Retinal pigment epithelial cell (primary cell): ENCODE measurements around the gene TSPEAR.

Experiments used
- DNase-seq: peaks from one replicate; pipeline ENCODE4 v3.0.0-alpha.2; 2010; ENCODE audit warnings: low read depth
- H3K4me3 ChIP-seq: 2 replicates; pipeline ENCODE4 v1.5.1; 2011; ENCODE audit warnings: mild to moderate bottlenecking, low read length, control low read depth, moderate library complexity
- TF ChIP-seq, protein P1 (sequence below): conservative IDR thresholded peaks from 2 replicates; pipeline ENCODE4 v1.5.1; 2011; ENCODE audit warnings: low read depth, low read length, control low read depth, inconsistent platforms

Gene TSPEAR

GRCh38 chr21:44535963-44536362, 175.4 kb downstream of the TSPEAR start:
- no peak overlapping the region for H3K4me3 ChIP-seq
- TF ChIP-seq, protein P1, sequence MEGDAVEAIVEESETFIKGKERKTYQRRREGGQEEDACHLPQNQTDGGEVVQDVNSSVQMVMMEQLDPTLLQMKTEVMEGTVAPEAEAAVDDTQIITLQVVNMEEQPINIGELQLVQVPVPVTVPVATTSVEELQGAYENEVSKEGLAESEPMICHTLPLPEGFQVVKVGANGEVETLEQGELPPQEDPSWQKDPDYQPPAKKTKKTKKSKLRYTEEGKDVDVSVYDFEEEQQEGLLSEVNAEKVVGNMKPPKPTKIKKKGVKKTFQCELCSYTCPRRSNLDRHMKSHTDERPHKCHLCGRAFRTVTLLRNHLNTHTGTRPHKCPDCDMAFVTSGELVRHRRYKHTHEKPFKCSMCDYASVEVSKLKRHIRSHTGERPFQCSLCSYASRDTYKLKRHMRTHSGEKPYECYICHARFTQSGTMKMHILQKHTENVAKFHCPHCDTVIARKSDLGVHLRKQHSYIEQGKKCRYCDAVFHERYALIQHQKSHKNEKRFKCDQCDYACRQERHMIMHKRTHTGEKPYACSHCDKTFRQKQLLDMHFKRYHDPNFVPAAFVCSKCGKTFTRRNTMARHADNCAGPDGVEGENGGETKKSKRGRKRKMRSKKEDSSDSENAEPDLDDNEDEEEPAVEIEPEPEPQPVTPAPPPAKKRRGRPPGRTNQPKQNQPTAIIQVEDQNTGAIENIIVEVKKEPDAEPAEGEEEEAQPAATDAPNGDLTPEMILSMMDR: no peak
- DNase-seq: no peak

GRCh38 chr21:44534688-44535087, 176.7 kb downstream of the TSPEAR start:
- TF ChIP-seq, protein P1: no peak
- no peak overlapping the region for H3K4me3 ChIP-seq
- no peak for DNase-seq

- TF ChIP-seq, protein P1: no peak
- H3K4me3 ChIP-seq: no peak overlapping the region
- no peak for DNase-seq
Observed at GRCh38 chr21:44533891-44534627, 177.3 kb downstream of the TSPEAR start.

DNA sequence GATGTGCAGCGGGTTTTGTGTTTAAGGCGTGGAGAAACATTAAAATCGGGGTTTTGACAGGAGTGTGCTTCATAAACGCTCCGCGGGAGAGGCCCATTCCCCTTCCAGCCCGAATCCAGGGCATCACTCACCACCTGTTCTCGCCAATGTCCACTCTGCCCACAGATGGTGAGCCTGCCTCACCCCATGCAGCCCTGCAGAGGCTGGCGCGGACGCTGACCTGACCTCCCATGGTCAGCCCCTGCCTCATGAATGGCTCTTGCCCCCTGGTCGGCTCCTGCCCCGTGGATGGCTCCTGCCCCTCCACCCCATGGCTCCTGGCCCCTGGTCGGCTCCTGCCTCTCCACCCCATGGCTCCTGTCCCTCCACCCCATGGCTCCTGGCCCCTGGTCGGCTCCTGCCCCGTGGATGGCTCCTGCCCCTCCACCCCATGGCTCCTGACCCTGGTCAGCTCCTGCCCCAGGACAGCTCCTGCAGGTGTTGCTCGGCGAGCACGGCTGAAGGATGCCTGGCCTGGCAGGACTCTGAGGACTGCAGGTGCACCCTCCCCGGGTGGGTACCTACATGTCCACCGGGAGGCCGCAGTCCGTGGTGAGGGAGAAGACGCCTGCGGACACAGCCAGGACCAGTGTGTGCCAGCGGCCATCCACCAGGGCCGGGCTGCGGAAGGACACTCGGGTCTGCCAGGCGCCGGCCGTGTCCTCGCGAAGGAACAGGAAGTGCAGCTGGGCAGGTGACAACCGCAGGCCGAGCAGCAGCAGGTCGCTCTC, 178.1 kb downstream of the TSPEAR start:
- no peak for DNase-seq
- H3K4me3 ChIP-seq: no peak overlapping the region
- TF ChIP-seq, protein P1: no peak

- TF ChIP-seq, protein P1: no peak
- no peak for DNase-seq
- no peak overlapping the region for H3K4me3 ChIP-seq
Observed at GRCh38 chr21:44532712-44533111, 178.7 kb downstream of the TSPEAR start.

DNA sequence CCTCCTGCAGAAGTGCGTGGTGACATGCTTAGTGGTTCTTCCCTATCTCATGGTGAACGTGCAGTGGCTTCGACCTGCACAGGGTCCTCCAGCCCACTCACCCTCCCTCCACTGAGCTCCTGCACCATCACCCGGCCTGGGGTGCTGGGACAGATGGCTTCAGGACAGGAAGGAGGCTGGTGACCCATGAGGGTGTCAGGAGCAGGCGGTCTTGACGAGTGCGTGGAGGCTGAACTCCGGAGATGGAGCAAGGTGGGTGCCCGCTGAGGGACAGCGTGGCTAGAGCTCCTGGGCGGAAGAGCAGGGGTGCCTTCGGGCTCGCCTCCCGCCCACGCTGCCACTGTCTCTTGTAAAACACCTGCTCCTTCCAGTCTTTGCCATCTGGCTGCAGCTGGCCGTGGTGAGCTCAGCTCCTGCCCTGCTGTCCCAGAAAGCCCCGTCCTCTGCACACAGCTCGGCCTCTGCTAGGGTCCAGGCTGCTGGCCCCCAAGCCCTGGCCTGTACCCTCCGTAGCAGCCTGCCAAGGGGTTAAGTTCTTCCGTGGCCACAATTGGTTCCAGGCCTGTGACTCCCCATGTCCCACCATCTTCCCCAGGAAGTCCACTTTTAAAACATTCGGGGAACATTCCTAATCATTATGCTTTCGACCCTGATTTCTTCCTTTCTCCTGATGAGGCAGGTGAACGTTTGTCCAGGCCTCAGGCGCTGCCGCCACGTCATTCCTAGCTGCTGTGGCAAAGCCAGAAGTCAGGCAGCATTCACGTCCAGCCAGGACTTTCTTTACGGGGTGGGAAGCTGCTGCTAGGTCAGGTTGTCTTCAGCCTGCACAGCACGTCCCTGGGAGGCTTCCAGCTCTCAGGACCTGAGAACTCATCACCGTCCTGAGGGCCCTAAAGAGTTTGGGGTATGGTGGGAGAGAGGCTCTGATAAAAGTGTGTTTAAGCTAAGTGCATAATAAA, 179.5 kb downstream of the TSPEAR start:
- no peak for DNase-seq
- TF ChIP-seq, protein P1: no peak
- no peak overlapping the region for H3K4me3 ChIP-seq
